Hematopoietic multipotent progenitor cell treated with erythropoietin and hydrocortisone succinate and interleukin-3 and kit ligand, for 6 days (in vitro differentiated cells): ENCODE data around the gene ABCC4.
"Not testable (repeated sequence)": the region's sequence is repeated elsewhere in the genome, so short reads cannot be mapped to it uniquely, and the experiment has no call there.

Source experiments
- DNase-seq: peaks from one replicate; pipeline ENCODE4 v3.0.0-alpha.2; 2015

ABCC4 gene

GRCh38 chr13:95296326-95296925 lies 4.8 kb downstream of the ABCC4 start:
- DNase-seq = peak; percentile 66

- no peak for DNase-seq
Measured at GRCh38 chr13:95295026-95295425, 6.2 kb downstream of the ABCC4 start.

GRCh38 chr13:95292622-95293021 lies 8.6 kb downstream of the ABCC4 start:
- DNase-seq = no peak

GRCh38 chr13:95289901-95290300 lies 11.3 kb downstream of the ABCC4 start:
- DNase-seq = not testable (repeated sequence)

GRCh38 chr13:95289020-95289444 lies 12.2 kb downstream of the ABCC4 start:
- peak; percentile 64 for DNase-seq

GRCh38 chr13:95284436-95284835 lies 16.8 kb downstream of the ABCC4 start:
- no peak for DNase-seq

- DNase-seq = peak; percentile 52
Measured at GRCh38 chr13:95279016-95279415, 22.2 kb downstream of the ABCC4 start.

- DNase-seq = no peak
Measured at GRCh38 chr13:95276037-95276505, 25.2 kb downstream of the ABCC4 start.

GRCh38 chr13:95275322-95276036 lies 25.8 kb downstream of the ABCC4 start:
- no peak for DNase-seq

GRCh38 chr13:95273592-95274132 lies 27.6 kb downstream of the ABCC4 start:
- peak; percentile 87 for DNase-seq

- DNase-seq = not testable (repeated sequence)
Measured at GRCh38 chr13:95272076-95272475, 29.2 kb downstream of the ABCC4 start.

GRCh38 chr13:95269756-95270155 lies 31.5 kb downstream of the ABCC4 start:
- DNase-seq = no peak

GRCh38 chr13:95268343-95269065 lies 32.7 kb downstream of the ABCC4 start:
- DNase-seq = not testable (repeated sequence)

GRCh38 chr13:95267662-95268342 lies 33.4 kb downstream of the ABCC4 start:
- peak; percentile 90 for DNase-seq

- no peak for DNase-seq
Measured at GRCh38 chr13:95264225-95264624, 37.0 kb downstream of the ABCC4 start.

- DNase-seq = no peak
Measured at GRCh38 chr13:95262837-95263384, 38.3 kb downstream of the ABCC4 start.

- DNase-seq = no peak
Measured at GRCh38 chr13:95261956-95262355, 39.3 kb downstream of the ABCC4 start.

GRCh38 chr13:95260031-95260525 lies 41.2 kb downstream of the ABCC4 start:
- DNase-seq = no peak

- DNase-seq = no peak
Measured at GRCh38 chr13:95258619-95259194, 42.5 kb downstream of the ABCC4 start.

- DNase-seq = no peak
Measured at GRCh38 chr13:95258098-95258497, 43.2 kb downstream of the ABCC4 start.

- DNase-seq = no peak
Measured at GRCh38 chr13:95256091-95256490, 45.2 kb downstream of the ABCC4 start.
